Mucosa of rectum (tissue), 2 donors: ENCODE results near the gene RIPK1.
"Not testable (repeated sequence)": the region's sequence is repeated elsewhere in the genome, so short reads cannot be mapped to it uniquely, and the experiment has no call there.

ENCODE experiments used
- H3K27ac ChIP-seq, 2 donors: one replicate each; pipeline ENCODE4 v1.7.0; 2013; ENCODE audit warnings: inconsistent platforms in 2 of 2, low read depth in 2 of 2, low read length in 2 of 2
- H3K27me3 ChIP-seq, 2 donors: one replicate each; pipeline ENCODE4 v1.7.0; 2013; ENCODE audit warnings: low read length in 2 of 2; ENCODE audit not compliant: control insufficient read depth in 2 of 2, insufficient read depth in 2 of 2
- H3K36me3 ChIP-seq, 2 donors: one replicate each; pipeline ENCODE4 v1.7.0; 2013; ENCODE audit warnings: low read length in 2 of 2; ENCODE audit not compliant: control insufficient read depth in 2 of 2, insufficient read depth in 2 of 2
- H3K4me1 ChIP-seq, 2 donors: one replicate each; pipeline ENCODE4 v1.7.0; 2013; ENCODE audit warnings: low read length in 2 of 2, mild to moderate bottlenecking in 1 of 2; ENCODE audit not compliant: control insufficient read depth in 2 of 2, insufficient read depth in 2 of 2
- H3K4me3 ChIP-seq, 2 donors: one replicate each; pipeline ENCODE4 v1.7.0; 2013; ENCODE audit warnings: low read length in 2 of 2
- H3K9ac ChIP-seq, 2 donors: one replicate each; pipeline ENCODE4 v1.7.0; 2013; ENCODE audit warnings: low read length in 2 of 2, low read depth in 1 of 2, mild to moderate bottlenecking in 1 of 2
- H3K9me3 ChIP-seq, 2 donors: one replicate each; pipeline ENCODE4 v1.7.0; 2013; ENCODE audit warnings: low read length in 2 of 2; ENCODE audit not compliant: control insufficient read depth in 2 of 2
- donor health status: healthy.
- donor health status: Normal muscosa, but diverticular disease.

Gene RIPK1

DNA sequence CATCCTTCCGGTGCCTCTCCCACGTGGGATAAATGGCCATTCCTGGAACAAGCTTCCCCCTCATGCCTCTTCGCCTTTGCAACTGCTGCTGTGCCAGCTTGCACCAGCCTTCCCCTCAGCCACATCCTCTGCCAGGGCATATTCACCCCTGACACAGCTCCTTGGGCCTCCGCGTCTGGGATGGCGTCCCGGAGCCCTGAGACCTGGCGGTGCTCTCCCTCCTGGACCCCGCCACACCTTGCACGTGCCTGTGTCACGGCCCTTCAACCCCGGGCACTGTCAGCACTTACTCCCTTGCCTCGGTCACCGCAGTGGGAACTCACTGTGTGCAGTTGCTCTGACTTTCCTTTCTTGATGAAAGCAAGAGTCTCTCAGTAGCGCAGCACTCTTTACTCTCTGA lies 63.4 kb downstream of the RIPK1 start:
- Histone ChIP-seq H3K4me3 (no peak overlapping the region), H3K27ac (no peak overlapping the region), H3K36me3 (peaks cover 10 to 15% of the 10 kb centered on the region in 2 donors)

DNA sequence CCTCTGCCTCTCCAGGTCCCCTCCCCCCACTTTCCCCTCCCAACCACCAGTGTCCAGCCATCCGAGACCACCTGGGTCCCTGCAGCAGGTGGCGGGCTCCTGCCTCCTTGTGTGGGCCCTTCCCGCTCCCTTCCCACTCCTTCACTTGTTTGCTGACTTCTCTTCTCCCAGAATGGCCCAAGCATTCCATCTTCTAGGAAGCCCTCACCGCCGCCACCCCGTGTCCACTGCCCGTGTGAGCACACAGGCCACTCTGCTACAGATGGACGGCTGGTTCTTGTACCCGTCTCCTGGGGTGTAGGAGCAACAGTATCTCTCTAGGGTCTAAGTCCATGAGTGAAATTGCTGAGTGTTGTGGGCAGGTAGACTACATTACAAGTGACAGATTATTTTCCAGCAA lies 65.2 kb downstream of the RIPK1 start:
- Histone ChIP-seq H3K9me3 (no peaks in the 10 kb centered on the region), H3K27ac (no peak overlapping the region), H3K9ac (no peak overlapping the region), H3K4me1 (peaks cover 0 to 7% of the 10 kb centered on the region in 2 donors), H3K27me3 (no peaks in the 10 kb centered on the region), H3K36me3 (peaks cover 14 to 17% of the 10 kb centered on the region in 2 donors), H3K4me3 (no peak overlapping the region)

More for the DNA sequence above, 63.4 kb downstream of the RIPK1 start:
- no peaks in the 10 kb centered on the region for H3K27me3 ChIP-seq
- H3K9ac ChIP-seq = no peak overlapping the region
- no peaks in the 10 kb centered on the region for H3K9me3 ChIP-seq
- H3K4me1 ChIP-seq = peaks cover 0 to 7% of the 10 kb centered on the region in 2 donors

DNA sequence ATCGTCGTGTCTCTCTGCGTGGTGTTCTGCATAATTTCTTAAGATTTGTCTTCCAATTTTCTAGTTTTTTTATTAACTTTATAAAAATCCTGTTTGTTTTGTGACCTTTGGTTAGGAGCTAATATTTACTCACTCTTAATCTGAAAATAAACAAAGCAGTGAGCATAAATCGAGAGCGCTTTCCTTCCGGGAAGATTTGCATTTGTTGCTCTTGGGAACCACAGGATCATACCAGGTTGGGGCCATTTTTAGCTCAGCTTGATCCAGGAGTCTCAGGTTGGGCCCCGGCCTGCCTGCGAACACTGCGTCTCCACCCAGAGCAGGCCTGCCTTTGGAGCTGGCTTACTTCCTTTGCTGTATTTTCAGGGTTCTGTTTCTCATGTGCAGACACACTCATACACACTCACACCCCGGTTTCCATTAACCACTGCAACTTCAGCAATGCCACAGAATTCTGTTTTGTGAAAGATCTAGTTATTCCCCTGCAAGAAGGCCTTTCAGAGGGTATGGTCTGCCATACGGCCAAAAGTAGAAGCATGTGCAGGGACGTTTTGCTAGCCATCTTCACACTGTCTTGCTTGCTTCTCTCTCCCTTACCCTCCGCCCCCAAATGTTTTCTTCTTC lies 67.5 kb downstream of the RIPK1 start:
- peak overlapping the region in 1 of 2 donors; percentile 59 for H3K27ac ChIP-seq
- no peaks in the 10 kb centered on the region for H3K9me3 ChIP-seq
- no peak overlapping the region for H3K4me3 ChIP-seq
- no peaks in the 10 kb centered on the region for H3K27me3 ChIP-seq
- H3K36me3 ChIP-seq = peaks cover 10% of the 10 kb centered on the region in 2 donors
- H3K9ac ChIP-seq = peak overlapping the region in 1 of 2 donors; percentile 30
- H3K4me1 ChIP-seq = peaks cover 10 to 20% of the 10 kb centered on the region in 2 donors

DNA sequence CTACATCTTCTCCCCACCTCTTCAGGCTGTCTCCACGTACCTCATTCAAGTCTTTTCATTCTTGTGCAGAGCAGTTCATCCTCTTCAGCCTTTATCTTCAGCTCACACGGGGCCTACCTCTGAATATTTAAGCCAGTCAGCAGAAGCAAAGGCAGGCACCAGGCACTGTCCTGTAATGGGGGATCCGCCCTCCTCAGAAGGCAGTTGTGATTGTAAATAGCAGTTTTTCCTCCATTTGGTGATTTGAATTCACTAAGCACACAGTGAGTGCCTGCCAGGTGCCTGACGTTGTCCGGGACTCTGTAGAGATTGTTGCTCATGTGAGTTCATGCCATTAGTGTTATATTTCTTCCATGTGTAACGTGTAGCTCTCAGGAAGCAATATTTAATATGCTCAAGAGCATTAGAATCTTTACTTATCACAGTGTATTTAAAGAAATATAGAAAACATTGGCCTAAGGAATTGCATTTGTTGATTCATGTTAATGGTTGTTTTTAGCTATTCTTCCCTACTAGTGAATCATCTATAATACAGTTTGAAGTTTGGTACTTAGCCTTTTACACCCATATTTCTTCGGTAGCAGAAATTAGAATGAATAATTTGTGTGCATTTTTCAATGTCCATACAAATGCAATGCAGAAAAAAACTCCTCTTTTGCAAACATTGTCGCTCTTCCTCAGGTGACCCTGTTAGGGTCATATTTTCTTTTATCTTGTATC lies 68.2 kb downstream of the RIPK1 start:
- H3K36me3 ChIP-seq = peaks cover 6 to 10% of the 10 kb centered on the region in 2 donors

DNA sequence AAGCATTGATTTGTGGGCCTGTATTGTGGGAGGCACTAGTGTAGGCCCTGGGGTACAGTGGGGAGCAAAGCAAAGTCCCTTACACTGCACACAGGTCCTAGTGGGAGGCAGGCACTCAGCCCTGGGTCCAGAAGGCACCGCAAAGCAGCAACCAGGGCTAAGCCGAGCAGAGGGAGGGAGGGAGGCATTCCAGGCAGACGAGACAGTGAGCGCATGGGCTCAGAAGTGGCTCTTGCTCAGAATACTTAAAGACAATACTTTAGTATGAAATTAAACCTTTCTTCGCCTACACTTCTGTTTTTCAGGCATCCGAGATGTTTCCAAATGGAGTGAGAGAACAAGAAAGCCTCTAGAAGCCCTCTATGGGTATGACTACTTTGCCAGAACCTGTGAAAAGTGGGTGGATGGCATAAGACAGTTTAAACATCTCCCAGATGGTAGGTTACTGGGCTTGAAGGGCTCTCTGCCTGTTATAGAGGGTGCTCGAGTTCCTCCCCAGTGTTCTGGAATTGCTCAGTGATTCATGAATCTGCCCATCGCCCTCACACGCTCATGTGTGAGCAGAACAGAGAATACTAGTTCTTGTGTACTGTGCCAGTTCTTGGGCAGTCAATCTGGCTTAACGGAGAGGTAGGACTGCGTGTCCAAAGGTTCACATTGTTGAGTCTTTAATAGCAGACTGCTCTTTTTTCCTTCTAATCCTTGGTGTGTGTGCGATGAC lies 68.9 kb downstream of the RIPK1 start:
- H3K9me3 ChIP-seq = no peaks in the 10 kb centered on the region
- H3K9ac ChIP-seq = no peak overlapping the region
- H3K4me1 ChIP-seq = peaks cover 10 to 20% of the 10 kb centered on the region in 2 donors
- no peak overlapping the region for H3K27ac ChIP-seq
- no peak overlapping the region for H3K4me3 ChIP-seq
- H3K27me3 ChIP-seq = no peaks in the 10 kb centered on the region
- H3K36me3 ChIP-seq = peaks cover 4 to 10% of the 10 kb centered on the region in 2 donors

More for the DNA sequence above, 68.2 kb downstream of the RIPK1 start:
- no peaks in the 10 kb centered on the region for H3K9me3 ChIP-seq
- H3K9ac ChIP-seq = peak overlapping the region in 1 of 2 donors; percentile 30
- H3K4me3 ChIP-seq = no peak overlapping the region
- H3K27ac ChIP-seq = peak overlapping the region in 1 of 2 donors; percentile 59
- H3K27me3 ChIP-seq = no peaks in the 10 kb centered on the region
- peaks cover 10 to 20% of the 10 kb centered on the region in 2 donors for H3K4me1 ChIP-seq

DNA sequence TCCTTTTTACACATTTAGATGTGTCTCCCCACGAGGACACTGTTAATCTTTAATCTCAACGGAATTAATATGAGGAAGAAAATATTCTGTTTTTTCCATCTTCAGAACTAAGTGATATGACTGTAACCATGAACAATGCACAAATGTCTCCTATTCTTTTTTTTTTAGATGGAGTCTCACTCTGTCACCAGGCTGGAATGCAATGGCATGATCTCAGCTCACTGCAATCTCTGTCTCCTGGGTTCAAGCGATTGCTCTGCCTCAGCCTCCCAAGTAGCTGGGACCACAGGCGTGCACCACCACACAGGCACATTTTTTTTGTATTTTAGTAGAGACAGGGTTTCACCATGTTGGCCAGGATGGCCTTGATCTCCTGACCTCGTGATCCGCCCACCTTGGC lies 69.6 kb downstream of the RIPK1 start:
- H3K36me3 ChIP-seq = peaks cover 4 to 10% of the 10 kb centered on the region in 2 donors
- H3K27me3 ChIP-seq, H3K27ac ChIP-seq, H3K9ac ChIP-seq, H3K9me3 ChIP-seq, H3K4me3 ChIP-seq: not testable (repeated sequence)
- H3K4me1 ChIP-seq = peaks cover 10 to 20% of the 10 kb centered on the region in 2 donors

DNA sequence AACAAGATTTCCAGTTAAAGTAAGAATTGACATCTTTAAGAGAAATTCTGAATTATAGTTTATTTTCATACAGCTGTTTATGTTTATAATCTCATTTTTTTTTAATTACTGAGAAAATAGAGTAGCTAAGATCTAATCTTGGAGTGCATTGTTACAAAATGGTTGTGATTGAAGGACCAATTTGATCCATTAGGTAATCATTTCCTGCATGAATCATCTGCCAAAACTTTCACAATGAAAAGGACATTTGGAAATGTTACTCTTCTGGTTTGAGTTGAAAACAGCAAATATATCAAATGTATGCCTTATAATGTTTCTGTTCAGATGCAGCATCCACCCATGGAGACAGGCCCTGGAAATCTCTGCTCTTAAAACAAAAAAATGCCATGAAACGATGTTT lies 70.0 kb downstream of the RIPK1 start:
- H3K4me1 ChIP-seq = peaks cover 10 to 20% of the 10 kb centered on the region in 2 donors
- no peaks in the 10 kb centered on the region for H3K9me3 ChIP-seq
- peaks cover 6 to 8% of the 10 kb centered on the region in 2 donors for H3K36me3 ChIP-seq
- peak overlapping the region in 1 of 2 donors; percentile 33 for H3K27ac ChIP-seq
- no peak overlapping the region for H3K9ac ChIP-seq
- no peak overlapping the region for H3K4me3 ChIP-seq
- H3K27me3 ChIP-seq = no peaks in the 10 kb centered on the region

DNA sequence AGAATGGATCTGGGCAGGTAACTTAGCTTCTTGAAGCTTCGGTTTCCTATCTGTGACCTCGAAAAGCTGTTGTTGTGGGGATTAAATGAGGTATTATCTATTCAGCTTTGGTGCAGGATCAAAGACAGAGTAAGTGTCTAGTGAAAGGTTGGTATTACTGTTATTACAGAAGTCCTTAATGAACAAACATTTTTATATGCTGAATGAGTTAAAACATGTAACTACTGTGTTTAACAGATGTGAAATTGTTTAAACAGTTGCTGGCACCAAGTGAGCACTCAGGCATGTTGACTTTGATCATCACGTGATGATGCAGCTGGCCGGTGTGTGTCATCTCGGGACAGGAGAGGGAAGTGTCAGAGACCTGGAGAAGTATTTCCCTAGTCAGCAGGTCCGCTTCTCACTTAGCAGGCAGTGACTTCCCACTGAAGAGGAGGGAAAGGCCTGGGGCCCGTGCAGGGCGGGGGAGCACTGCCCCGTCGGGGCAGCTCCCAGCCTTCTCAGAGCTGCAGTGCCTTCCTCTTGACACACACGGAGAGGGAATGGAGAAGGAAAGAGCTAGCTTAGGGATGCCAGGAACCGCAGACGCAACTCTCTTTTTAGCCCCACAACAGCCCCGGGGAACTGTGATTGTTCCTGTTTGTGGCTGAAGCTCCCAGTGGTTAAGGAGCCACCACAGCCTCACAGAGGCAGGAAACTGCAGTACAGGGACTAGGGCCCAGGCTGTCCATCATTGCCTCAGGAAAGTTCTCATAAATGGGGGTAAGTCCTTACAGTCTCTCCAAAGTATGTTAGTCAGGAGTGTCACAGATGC lies 71.0 kb downstream of the RIPK1 start:
- Histone ChIP-seq H3K27me3 (no peaks in the 10 kb centered on the region), H3K9me3 (no peaks in the 10 kb centered on the region), H3K27ac (peak overlapping the region; percentile 12 to 33), H3K4me1 (peaks cover 10 to 20% of the 10 kb centered on the region in 2 donors), H3K9ac (no peak overlapping the region), H3K4me3 (peak overlapping the region in 1 of 2 donors; percentile 16), H3K36me3 (peaks cover 7 to 11% of the 10 kb centered on the region in 2 donors)

DNA sequence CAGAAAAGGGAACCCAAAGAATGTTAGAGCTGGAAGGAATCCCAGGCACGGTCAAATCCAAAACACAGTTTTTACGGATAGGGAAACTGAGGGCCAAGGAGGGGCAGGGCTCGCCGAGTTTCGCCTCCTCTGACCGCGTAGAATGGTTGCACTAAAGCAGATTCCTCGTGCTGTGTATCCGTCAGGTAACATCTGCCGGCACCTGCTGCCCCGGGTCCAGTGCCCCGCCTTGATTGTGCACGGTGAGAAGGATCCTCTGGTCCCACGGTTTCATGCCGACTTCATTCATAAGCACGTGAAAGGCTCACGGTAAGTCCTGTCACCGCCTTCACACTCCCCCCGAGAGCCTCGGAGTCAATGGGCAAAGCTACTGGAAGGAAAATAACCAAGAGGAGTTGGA lies 71.9 kb downstream of the RIPK1 start:
- H3K27me3 ChIP-seq = no peaks in the 10 kb centered on the region
- peaks cover 7 to 11% of the 10 kb centered on the region in 2 donors for H3K36me3 ChIP-seq
- no peak overlapping the region for H3K27ac ChIP-seq
- H3K9ac ChIP-seq = no peak overlapping the region
- H3K4me3 ChIP-seq = no peak overlapping the region
- H3K4me1 ChIP-seq = peaks cover 10 to 20% of the 10 kb centered on the region in 2 donors
- H3K9me3 ChIP-seq = no peaks in the 10 kb centered on the region
